Measurements from ENCODE around the gene CHSY3.

Gene CHSY3

DNA sequence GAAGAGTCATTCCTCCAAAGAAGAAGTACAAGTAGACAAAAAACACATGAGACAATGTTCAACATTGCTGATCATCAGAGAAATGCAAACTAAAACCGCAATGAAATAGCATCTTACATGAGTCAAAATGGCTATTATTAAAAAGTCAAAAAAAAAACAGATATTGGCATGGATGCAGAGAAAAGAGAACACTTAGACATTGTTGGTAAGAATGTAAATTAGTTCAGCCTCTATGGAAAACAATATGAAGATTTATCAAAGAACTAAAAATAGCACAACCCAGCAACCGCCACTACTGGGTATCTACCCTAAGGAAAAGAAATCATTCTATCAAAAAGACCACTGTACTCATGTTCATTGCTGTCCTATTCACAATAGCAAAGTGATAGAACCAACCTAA is 157.5 kb downstream of the CHSY3 start:
- TF ChIP-seq YY1 (IDR thresholded peaks at IDR 0.05; ENCODE audit: low read depth) = no peak
- TF ChIP-seq NFIC (IDR thresholded peaks at IDR 0.05) = no peak
- no peak for TF ChIP-seq RAD21 (IDR thresholded peaks at IDR 0.05; ENCODE audit: low read depth)
- no peak for TF ChIP-seq FOXM1 (IDR thresholded peaks at IDR 0.05; ENCODE audit: borderline replicate concordance, low read depth)
- no peak for TF ChIP-seq EGR1 (IDR thresholded peaks at IDR 0.05)
- TF ChIP-seq TCF12 (IDR thresholded peaks at IDR 0.05; ENCODE audit: low read depth) = no peak
- TF ChIP-seq TAF1 (IDR thresholded peaks at IDR 0.05; ENCODE audit: low read depth) = no peak
- TF ChIP-seq CEBPB (IDR thresholded peaks at IDR 0.05) = no peak
- TF ChIP-seq, protein P1, sequence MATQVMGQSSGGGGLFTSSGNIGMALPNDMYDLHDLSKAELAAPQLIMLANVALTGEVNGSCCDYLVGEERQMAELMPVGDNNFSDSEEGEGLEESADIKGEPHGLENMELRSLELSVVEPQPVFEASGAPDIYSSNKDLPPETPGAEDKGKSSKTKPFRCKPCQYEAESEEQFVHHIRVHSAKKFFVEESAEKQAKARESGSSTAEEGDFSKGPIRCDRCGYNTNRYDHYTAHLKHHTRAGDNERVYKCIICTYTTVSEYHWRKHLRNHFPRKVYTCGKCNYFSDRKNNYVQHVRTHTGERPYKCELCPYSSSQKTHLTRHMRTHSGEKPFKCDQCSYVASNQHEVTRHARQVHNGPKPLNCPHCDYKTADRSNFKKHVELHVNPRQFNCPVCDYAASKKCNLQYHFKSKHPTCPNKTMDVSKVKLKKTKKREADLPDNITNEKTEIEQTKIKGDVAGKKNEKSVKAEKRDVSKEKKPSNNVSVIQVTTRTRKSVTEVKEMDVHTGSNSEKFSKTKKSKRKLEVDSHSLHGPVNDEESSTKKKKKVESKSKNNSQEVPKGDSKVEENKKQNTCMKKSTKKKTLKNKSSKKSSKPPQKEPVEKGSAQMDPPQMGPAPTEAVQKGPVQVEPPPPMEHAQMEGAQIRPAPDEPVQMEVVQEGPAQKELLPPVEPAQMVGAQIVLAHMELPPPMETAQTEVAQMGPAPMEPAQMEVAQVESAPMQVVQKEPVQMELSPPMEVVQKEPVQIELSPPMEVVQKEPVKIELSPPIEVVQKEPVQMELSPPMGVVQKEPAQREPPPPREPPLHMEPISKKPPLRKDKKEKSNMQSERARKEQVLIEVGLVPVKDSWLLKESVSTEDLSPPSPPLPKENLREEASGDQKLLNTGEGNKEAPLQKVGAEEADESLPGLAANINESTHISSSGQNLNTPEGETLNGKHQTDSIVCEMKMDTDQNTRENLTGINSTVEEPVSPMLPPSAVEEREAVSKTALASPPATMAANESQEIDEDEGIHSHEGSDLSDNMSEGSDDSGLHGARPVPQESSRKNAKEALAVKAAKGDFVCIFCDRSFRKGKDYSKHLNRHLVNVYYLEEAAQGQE (IDR thresholded peaks at IDR 0.05; ENCODE audit: low read depth) = no peak

DNA sequence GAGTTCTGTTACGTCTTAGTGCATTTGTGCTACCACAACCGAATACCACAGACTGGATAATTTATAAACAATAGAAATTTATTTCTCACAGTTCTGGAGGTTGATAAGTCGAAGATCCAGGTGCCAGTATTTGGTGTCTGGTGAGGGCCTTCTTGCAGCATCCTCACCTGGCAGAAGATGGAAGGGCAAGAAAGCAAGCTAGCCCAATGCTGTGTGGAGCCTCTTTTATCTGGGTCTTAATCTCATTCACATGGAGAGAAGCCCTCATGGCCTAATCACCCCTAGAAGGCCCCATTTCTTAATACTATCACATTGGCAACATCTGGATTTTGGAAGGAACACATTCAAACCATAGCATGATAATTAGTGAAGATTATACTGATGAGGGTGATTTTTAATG is 159.3 kb downstream of the CHSY3 start:
- TF ChIP-seq CEBPB (IDR thresholded peaks at IDR 0.05) (no peak), ZBTB7A (IDR thresholded peaks at IDR 0.05; ENCODE audit: low read depth) (no peak), TAF1 (IDR thresholded peaks at IDR 0.05; ENCODE audit: low read depth) (no peak), EGR1 (IDR thresholded peaks at IDR 0.05) (no peak), NFIC (IDR thresholded peaks at IDR 0.05) (no peak), TEAD4 (IDR thresholded peaks at IDR 0.05) (no peak), TCF12 (IDR thresholded peaks at IDR 0.05; ENCODE audit: low read depth) (no peak), FOXM1 (IDR thresholded peaks at IDR 0.05; ENCODE audit: borderline replicate concordance, low read depth) (no peak), RAD21 (IDR thresholded peaks at IDR 0.05; ENCODE audit: low read depth) (no peak), CREB1 (IDR thresholded peaks at IDR 0.05; ENCODE audit: low read depth) (no peak)
- TF ChIP-seq, protein P1 (IDR thresholded peaks at IDR 0.05; ENCODE audit: low read depth) = no peak
- TF ChIP-seq, protein P2, sequence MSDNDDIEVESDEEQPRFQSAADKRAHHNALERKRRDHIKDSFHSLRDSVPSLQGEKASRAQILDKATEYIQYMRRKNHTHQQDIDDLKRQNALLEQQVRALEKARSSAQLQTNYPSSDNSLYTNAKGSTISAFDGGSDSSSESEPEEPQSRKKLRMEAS (IDR thresholded peaks at IDR 0.05) = no peak

DNA sequence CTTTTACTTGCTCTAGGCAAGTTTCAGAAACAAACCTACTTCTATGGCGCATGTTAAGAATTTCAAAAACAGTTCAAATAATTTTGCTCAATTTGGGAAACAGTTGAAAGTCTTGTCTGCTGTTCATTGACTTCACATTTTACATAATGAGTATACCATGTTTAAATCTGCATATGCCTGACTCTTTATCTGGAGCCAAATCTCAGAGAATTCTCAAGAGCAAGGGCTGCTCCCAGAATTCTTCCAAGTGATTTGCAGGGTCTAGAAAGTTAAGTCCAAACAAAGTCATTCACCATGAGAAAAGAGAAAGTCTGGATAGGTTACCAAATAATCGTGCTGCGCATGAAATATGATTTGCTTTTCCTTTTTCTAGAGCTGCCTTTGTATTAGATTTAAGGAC is 160.2 kb downstream of the CHSY3 start:
- TF ChIP-seq, protein P3, sequence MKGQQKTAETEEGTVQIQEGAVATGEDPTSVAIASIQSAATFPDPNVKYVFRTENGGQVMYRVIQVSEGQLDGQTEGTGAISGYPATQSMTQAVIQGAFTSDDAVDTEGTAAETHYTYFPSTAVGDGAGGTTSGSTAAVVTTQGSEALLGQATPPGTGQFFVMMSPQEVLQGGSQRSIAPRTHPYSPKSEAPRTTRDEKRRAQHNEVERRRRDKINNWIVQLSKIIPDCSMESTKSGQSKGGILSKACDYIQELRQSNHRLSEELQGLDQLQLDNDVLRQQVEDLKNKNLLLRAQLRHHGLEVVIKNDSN (IDR thresholded peaks at IDR 0.05) = no peak
- TF ChIP-seq YY1 (IDR thresholded peaks at IDR 0.05; ENCODE audit: low read depth) (no peak), CREB1 (IDR thresholded peaks at IDR 0.05; ENCODE audit: low read depth) (no peak), TEAD4 (IDR thresholded peaks at IDR 0.05) (no peak), RAD21 (IDR thresholded peaks at IDR 0.05; ENCODE audit: low read depth) (no peak)
- TF ChIP-seq, protein P1 (IDR thresholded peaks at IDR 0.05; ENCODE audit: low read depth) = no peak

DNA sequence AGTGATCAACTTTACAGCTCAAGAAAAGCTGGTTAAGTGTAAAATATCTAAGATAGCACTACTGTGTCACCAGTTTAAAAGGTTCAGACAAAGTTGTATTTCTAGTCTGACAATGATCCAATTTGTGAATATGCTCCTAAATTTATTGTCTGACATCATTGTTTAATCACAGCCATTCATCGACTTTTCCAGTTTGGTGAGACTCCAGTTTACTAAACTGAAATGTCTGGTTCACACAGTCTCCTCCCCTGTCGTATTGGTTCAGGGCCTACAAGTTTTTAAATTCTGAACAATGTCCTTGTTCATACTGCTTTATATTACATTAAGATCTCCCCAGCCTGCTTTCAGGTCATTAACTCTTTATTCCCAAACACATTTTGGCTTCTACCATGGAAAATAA is 161.4 kb downstream of the CHSY3 start:
- no peak for TF ChIP-seq TAF1 (IDR thresholded peaks at IDR 0.05; ENCODE audit: low read depth)

DNA sequence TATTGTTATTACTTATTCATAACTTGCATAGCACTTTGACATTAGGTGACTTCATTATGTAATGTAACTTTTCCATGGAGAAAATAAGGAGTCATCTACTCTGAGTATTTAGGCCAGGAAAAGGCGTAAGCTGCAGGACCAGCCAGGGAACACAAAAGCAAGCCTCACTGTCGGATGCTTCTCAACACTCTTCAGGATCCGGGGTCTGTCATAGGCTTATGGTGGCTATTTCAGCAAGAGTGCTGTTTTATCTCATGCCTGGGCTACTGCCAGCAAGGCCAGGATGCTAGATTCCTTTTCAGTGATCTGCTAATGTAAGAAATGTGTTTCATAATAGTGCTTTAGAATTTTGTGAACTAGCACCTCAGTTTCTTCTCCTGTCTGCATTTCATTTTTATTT is 162.4 kb downstream of the CHSY3 start:
- TF ChIP-seq RAD21 (IDR thresholded peaks at IDR 0.05; ENCODE audit: low read depth) (no peak), CEBPB (IDR thresholded peaks at IDR 0.05) (no peak), EP300 (IDR thresholded peaks at IDR 0.05; ENCODE audit: borderline replicate concordance) (no peak), YY1 (IDR thresholded peaks at IDR 0.05; ENCODE audit: low read depth) (no peak), CREB1 (IDR thresholded peaks at IDR 0.05; ENCODE audit: low read depth) (no peak), EGR1 (IDR thresholded peaks at IDR 0.05) (no peak), NFIC (IDR thresholded peaks at IDR 0.05) (no peak), TAF1 (IDR thresholded peaks at IDR 0.05; ENCODE audit: low read depth) (no peak)
- TF ChIP-seq, protein P2 (IDR thresholded peaks at IDR 0.05) = no peak

DNA sequence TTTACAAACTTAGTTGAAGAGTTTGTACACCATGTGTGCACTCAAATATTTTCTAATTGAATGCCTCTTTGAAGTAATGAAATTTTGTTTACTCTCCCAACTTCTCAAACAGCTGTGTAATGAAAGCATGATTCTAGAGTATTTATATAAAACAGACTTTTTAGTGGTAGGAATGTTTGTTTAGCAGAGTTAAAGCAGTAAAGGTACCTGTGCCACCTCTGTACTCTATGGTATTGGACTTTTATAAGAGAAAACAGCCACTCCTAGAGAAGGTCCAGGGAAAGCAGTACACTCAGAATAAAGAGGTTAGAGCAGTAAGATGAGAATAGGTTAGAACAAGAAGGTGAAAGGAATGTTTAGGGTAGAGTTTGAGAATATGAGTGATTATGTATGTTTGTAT is 163.1 kb downstream of the CHSY3 start:
- TF ChIP-seq CREB1 (IDR thresholded peaks at IDR 0.05; ENCODE audit: low read depth) = no peak
- TF ChIP-seq TEAD4 (IDR thresholded peaks at IDR 0.05) = no peak
- TF ChIP-seq TAF1 (IDR thresholded peaks at IDR 0.05; ENCODE audit: low read depth) = no peak
- TF ChIP-seq EP300 (IDR thresholded peaks at IDR 0.05; ENCODE audit: borderline replicate concordance) = no peak
- no peak for TF ChIP-seq FOXM1 (IDR thresholded peaks at IDR 0.05; ENCODE audit: borderline replicate concordance, low read depth)
- TF ChIP-seq, protein P1 (IDR thresholded peaks at IDR 0.05; ENCODE audit: low read depth) = no peak
- no peak for TF ChIP-seq ZBTB7A (IDR thresholded peaks at IDR 0.05; ENCODE audit: low read depth)
- no peak for TF ChIP-seq TCF12 (IDR thresholded peaks at IDR 0.05; ENCODE audit: low read depth)
- TF ChIP-seq, protein P3 (IDR thresholded peaks at IDR 0.05) = no peak
- no peak for TF ChIP-seq YY1 (IDR thresholded peaks at IDR 0.05; ENCODE audit: low read depth)
- TF ChIP-seq NFIC (IDR thresholded peaks at IDR 0.05) = no peak
- no peak for TF ChIP-seq RAD21 (IDR thresholded peaks at IDR 0.05; ENCODE audit: low read depth)
- TF ChIP-seq CEBPB (IDR thresholded peaks at IDR 0.05) = no peak
- no peak for TF ChIP-seq EGR1 (IDR thresholded peaks at IDR 0.05)
- TF ChIP-seq, protein P2 (IDR thresholded peaks at IDR 0.05) = no peak

Measured in Ishikawa (cell line).